Gastrocnemius medialis (tissue), 4 donors: ENCODE measurements around the gene GPRC6A.

ENCODE experiments used
- CTCF ChIP-seq, 5 experiments: fragments of 450-650 bp in 3 of 5; fragments of 200-600 bp in 2 of 5; sonication (generic) in 2 of 5; IDR thresholded peaks in 4 of 5; conservative IDR thresholded peaks in 1 of 5; 1 replicate in 4 of 5; 2 replicates in 1 of 5; pipeline ENCODE4 v1.5.1; 2016 to 2019; ENCODE audit warnings: antibody characterized with exemption in 5 of 5, mild to moderate bottlenecking in 3 of 5, moderate library complexity in 3 of 5
- POLR2A ChIP-seq, 2 donors: fragments of 450-650 bp; IDR thresholded peaks; one replicate each; pipeline ENCODE4 v1.6.1; 2017; ENCODE audit warnings: antibody characterized with exemption in 2 of 2, mild to moderate bottlenecking in 2 of 2, moderate library complexity in 2 of 2

DNA sequence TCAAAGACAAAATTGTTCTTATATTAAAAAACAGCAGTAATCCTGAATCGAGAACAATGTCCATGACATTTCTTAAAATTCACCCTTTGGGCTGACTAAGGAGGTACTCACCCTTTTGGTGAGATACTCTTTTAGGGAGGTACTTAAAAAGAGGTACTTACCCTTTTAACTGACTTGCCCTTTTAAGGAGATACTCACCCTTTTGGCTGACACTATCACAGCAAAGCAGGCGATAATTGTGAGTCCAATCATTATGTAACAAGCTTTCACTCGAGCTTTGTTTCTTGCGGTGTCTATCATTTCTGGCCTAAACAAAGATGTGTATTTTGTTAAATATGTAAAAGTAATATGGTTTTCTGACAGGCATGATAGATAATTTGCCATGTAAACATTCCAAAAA is 67.1 kb downstream of the GPRC6A start:
- TF ChIP-seq POLR2A (IDR thresholded peaks at IDR 0.05) (no peak), CTCF (IDR thresholded peaks at IDR 0.05 in 4 of 5, conservative IDR thresholded peaks at IDR 0.05 in 1 of 5) (no peak)
